H9 (cell line): ENCODE results near the gene UBE2Q1. TPM values are rescaled to one million over a fixed set of nuclear protein-coding genes. Genes with fewer than 3 reads are reported as not detected.
A peak's percentile ranks its signal among the peaks of the same experiment; 100 is the strongest.

Experiments used
- DNase-seq: peaks from one replicate; pipeline ENCODE4 v3.0.0-alpha.2; 2017
- H2AFZ ChIP-seq: one replicate; pipeline ENCODE4 v1.6.1; 2013; ENCODE audit warnings: mild to moderate bottlenecking, low read length, control low read depth, moderate library complexity
- H2AK5ac ChIP-seq: 2 replicates; pipeline ENCODE4 v1.6.1; 2013; ENCODE audit warnings: low read length, control low read depth, mixed read lengths; ENCODE audit not compliant: insufficient read length
- H2BK120ac ChIP-seq: one replicate; pipeline ENCODE4 v1.6.1; 2013; ENCODE audit warnings: low read depth, mild to moderate bottlenecking, low read length, control low read depth, inconsistent platforms; ENCODE audit not compliant: poor library complexity, severe bottlenecking
- H2BK12ac ChIP-seq: 2 replicates; pipeline ENCODE4 v1.6.1; 2013; ENCODE audit warnings: low read length, control low read depth, mixed read lengths, low read depth; ENCODE audit not compliant: insufficient read length
- H2BK15ac ChIP-seq: 2 replicates; pipeline ENCODE4 v1.6.1; 2013; ENCODE audit warnings: low read depth, low read length, control low read depth
- H2BK20ac ChIP-seq: one replicate; pipeline ENCODE4 v1.6.1; 2013; ENCODE audit warnings: low read depth, mild to moderate bottlenecking, low read length, control low read depth, inconsistent platforms; ENCODE audit not compliant: poor library complexity, severe bottlenecking
- H2BK5ac ChIP-seq: 2 replicates; pipeline ENCODE4 v1.6.1; 2013; ENCODE audit warnings: low read length, control low read depth, mixed read lengths; ENCODE audit not compliant: insufficient read length
- H3K14ac ChIP-seq: 2 replicates; pipeline ENCODE4 v1.6.1; 2013; ENCODE audit warnings: low read length, control low read depth; ENCODE audit not compliant: insufficient read depth
- H3K18ac ChIP-seq: 2 replicates; pipeline ENCODE4 v1.6.1; 2013; ENCODE audit warnings: low read depth, mild to moderate bottlenecking, mixed read lengths, low read length, control low read depth; ENCODE audit not compliant: insufficient read length
- H3K23ac ChIP-seq: 2 replicates; pipeline ENCODE4 v1.6.1; 2013; ENCODE audit warnings: low read length, control low read depth, mixed read lengths, low read depth; ENCODE audit not compliant: insufficient read length
- H3K23me2 ChIP-seq: 2 replicates; pipeline ENCODE4 v1.6.1; 2013; ENCODE audit warnings: low read depth, mild to moderate bottlenecking, mixed read lengths, low read length, control low read depth; ENCODE audit not compliant: insufficient read length, poor library complexity, severe bottlenecking
- H3K27ac ChIP-seq: 2 replicates; pipeline ENCODE4 v1.5.1; 2013; ENCODE audit warnings: low read length, control low read depth, mixed read lengths, low read depth; ENCODE audit not compliant: insufficient read length
- H3K27me3 ChIP-seq: 2 replicates; pipeline ENCODE4 v1.6.1; 2013; ENCODE audit warnings: low read length, control low read depth, inconsistent platforms; ENCODE audit not compliant: insufficient read depth
- H3K4ac ChIP-seq: 2 replicates; pipeline ENCODE4 v1.6.1; 2013; ENCODE audit warnings: low read depth, mild to moderate bottlenecking, control low read depth, inconsistent platforms, low read length, moderate library complexity
- H3K4me1 ChIP-seq: 2 replicates; pipeline ENCODE4 v1.6.1; 2013; ENCODE audit warnings: low read length, control low read depth, inconsistent platforms; ENCODE audit not compliant: insufficient read depth
- H3K4me2 ChIP-seq: 2 replicates; pipeline ENCODE4 v1.6.1; 2013; ENCODE audit warnings: low read length, control low read depth, mixed read lengths; ENCODE audit not compliant: insufficient read length, insufficient read depth
- H3K56ac ChIP-seq: 2 replicates; pipeline ENCODE4 v1.6.1; 2013; ENCODE audit warnings: low read depth, mild to moderate bottlenecking, mixed read lengths, low read length, control low read depth; ENCODE audit not compliant: insufficient read length
- H3K79me1 ChIP-seq: 2 replicates; pipeline ENCODE4 v1.6.1; 2013; ENCODE audit warnings: low read depth, mild to moderate bottlenecking, moderate library complexity, low read length, control low read depth, inconsistent platforms; ENCODE audit not compliant: insufficient read depth, poor library complexity, severe bottlenecking
- H3K79me2 ChIP-seq: 2 replicates; pipeline ENCODE4 v1.6.1; 2013; ENCODE audit warnings: low read length, control low read depth, inconsistent platforms; ENCODE audit not compliant: insufficient read depth
- H3K9ac ChIP-seq: 2 replicates; pipeline ENCODE4 v1.6.1; 2013; ENCODE audit warnings: low read length, control low read depth, mixed read lengths; ENCODE audit not compliant: insufficient read length; ENCODE audit errors: extremely low read depth
- H3K9me3 ChIP-seq: one replicate; pipeline ENCODE4 v1.6.1; 2013; ENCODE audit warnings: low read depth, low read length, inconsistent platforms; ENCODE audit not compliant: control insufficient read depth
- H3T11ph ChIP-seq: one replicate; pipeline ENCODE4 v1.6.1; 2013; ENCODE audit warnings: mild to moderate bottlenecking, low read length, control low read depth, inconsistent platforms
- H4K20me1 ChIP-seq: one replicate; pipeline ENCODE4 v1.6.1; 2013; ENCODE audit not compliant: control insufficient read depth, insufficient read length, insufficient read depth
- H4K5ac ChIP-seq: 2 replicates; pipeline ENCODE4 v1.6.1; 2013; ENCODE audit warnings: low read depth, mild to moderate bottlenecking, mixed read lengths, low read length, control low read depth; ENCODE audit not compliant: insufficient read length
- H4K8ac ChIP-seq: replicated peaks from 2 replicates; pipeline ENCODE4 v1.6.1; 2013; ENCODE audit warnings: low read length, control low read depth, mixed read lengths, low read depth; ENCODE audit not compliant: insufficient read length
- H4K91ac ChIP-seq: 2 replicates; pipeline ENCODE4 v1.6.1; 2013; ENCODE audit warnings: low read depth, mild to moderate bottlenecking, moderate library complexity, mixed read lengths, low read length, control low read depth; ENCODE audit not compliant: insufficient read length
- H3K27ac Mint-ChIP-seq, 3 experiments: 2 replicates in 2 of 3; 3 replicates in 1 of 3; pipeline ENCODE4 v1.8.0; 2020 to 2021; ENCODE audit warnings: mixed read lengths in 3 of 3, mild to moderate bottlenecking in 1 of 3, moderate library complexity in 1 of 3
- H3K27me3 Mint-ChIP-seq: 2 replicates; pipeline ENCODE4 v1.8.0; 2021; ENCODE audit warnings: low read depth, mild to moderate bottlenecking, moderate library complexity, mixed read lengths
- H3K36me3 Mint-ChIP-seq, 3 experiments: 2 replicates in 2 of 3; 3 replicates in 1 of 3; pipeline ENCODE4 v1.8.0; 2020 to 2021; ENCODE audit warnings: low read depth in 3 of 3, mixed read lengths in 3 of 3; ENCODE audit not compliant: insufficient read depth in 1 of 3
- H3K4me1 Mint-ChIP-seq, 2 experiments: 2 replicates each; pipeline ENCODE4 v1.8.0; 2020; ENCODE audit warnings: mixed read lengths in 2 of 2
- H3K4me3 Mint-ChIP-seq, 2 experiments: 2 replicates in 1 of 2; 3 replicates in 1 of 2; pipeline ENCODE4 v1.8.0; 2020 to 2021; ENCODE audit warnings: mild to moderate bottlenecking in 2 of 2, mixed read lengths in 2 of 2, moderate library complexity in 1 of 2
- H3K9me3 Mint-ChIP-seq, 2 experiments: 2 replicates in 1 of 2; 3 replicates in 1 of 2; pipeline ENCODE4 v1.8.0; 2020; ENCODE audit warnings: mild to moderate bottlenecking in 2 of 2, mixed read lengths in 2 of 2, moderate library complexity in 1 of 2
- CTCF ChIP-seq: fragments of 200-600 bp; sonication (generic); conservative IDR thresholded peaks from 3 replicates; pipeline ENCODE4 v1.8.0; 2021; ENCODE audit warnings: antibody characterized with exemption, mild to moderate bottlenecking
- WGBS: extraction: QIAGEN DNeasy Blood & Tissue Kit; methylation state at CpG from one replicate; pipeline ENCODE4 v1.1.7; 2013; ENCODE audit warnings: missing lambda C conversion rate, low lambda C conversion rate, mixed read lengths; ENCODE audit not compliant: insufficient read length; ENCODE audit errors: extremely low coverage; 5-methylcytosine and 5-hydroxymethylcytosine counted together
- long read RNA-seq: library from polyadenylated mRNA; unstranded; transcript quantifications from one replicate; pipeline ENCODE4 v2.0.0, GENCODE V29; 2020
- total RNA-seq: library from RNA; stranded (reverse); gene quantifications from 2 replicates; pipeline ENCODE4 v1.2.1, GENCODE V29; 2021

The UBE2Q1 gene
- total RNA-seq: 105 and 108 TPM in 2 replicates
- long read RNA-seq, transcript UBE2Q1-201 (13 exons, 3,210 nt): major isoform, 9 of 23 reads
- long read RNA-seq, partial matches to known transcripts: 5 of 23 reads
- long read RNA-seq, other reads (novel, unspliced or antisense): 9 of 23 reads

DNA sequence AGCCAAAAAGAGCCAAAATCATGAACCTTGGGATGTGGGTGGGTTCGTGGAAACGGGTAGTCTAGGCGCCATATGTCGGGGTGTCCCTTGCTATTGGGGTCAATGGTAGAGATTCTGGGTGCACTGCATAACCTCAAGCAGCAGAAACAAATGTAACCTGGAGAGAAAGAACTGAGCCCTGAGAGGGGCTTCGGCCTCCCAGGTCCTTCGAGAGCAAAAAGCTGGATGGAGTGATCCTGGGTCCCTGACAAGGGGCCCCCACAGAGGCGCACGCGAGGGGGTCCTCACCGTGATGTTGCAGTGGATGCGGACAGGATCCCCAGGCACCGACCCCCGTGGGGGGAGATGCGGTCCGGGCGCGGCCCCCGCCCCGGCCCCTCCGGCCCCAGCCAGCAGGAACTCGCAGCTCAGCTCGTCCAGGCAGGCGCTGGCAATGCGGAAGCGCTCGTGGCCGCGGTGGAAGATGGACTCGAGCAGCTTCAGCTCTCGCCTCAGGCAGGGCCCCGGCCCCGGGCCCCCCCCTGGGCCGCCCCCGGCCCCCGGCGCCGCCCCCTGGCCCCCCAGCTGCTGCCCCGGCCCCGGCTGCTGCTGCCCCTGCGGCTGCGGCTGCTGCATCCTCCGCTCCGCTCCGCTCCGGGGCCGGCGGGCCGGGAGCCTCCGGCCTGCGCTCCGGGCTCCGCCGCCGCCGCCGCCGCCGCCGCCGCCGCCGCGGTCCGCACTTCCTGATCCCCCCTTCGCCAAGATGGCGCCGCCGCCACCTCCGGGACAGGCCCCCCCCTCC is at the start of gene UBE2Q1:
TSS of gene UBE2Q1 (minus strand) at position 724 of the 781 bp plus-strand sequence. CDS start at position 615, 109 bp downstream.
- Mint-ChIP-seq H3K36me3 (peaks cover 22 to 38% (median 34%) of the 10 kb centered on the region in 3 experiments; a peak in 6 of 7 replicates), H3K27ac (peak within 1 kb of the TSS; percentile 90 to 95 (median 94))

More for the DNA sequence above, at the start of gene UBE2Q1:
- DNase-seq: no peak
- Histone ChIP-seq H3K4ac (no peak within 1 kb of the TSS), H3K23ac (no peak within 1 kb of the TSS), H2AK5ac (no peak within 1 kb of the TSS), H4K20me1 (no peaks in the 10 kb centered on the region), H3K79me2 (peaks cover 9% of the 10 kb centered on the region; the same call in 1 of the 2 replicates), H3K27me3 (no peaks in the 10 kb centered on the region), H3K4me1 (no peaks in the 10 kb centered on the region; the same call in 1 of the 2 replicates), H3K56ac (no peak within 1 kb of the TSS), H3K9me3 (no peaks in the 10 kb centered on the region), H3K79me1 (peaks cover 5% of the 10 kb centered on the region), H3K18ac (peak within 1 kb of the TSS; percentile 43), H4K91ac (no peak within 1 kb of the TSS), H2BK15ac (no peak within 1 kb of the TSS), H2BK5ac (no peak within 1 kb of the TSS), H2BK12ac (no peak within 1 kb of the TSS), H3K4me2 (peak within 1 kb of the TSS; percentile 97), H4K5ac (no peak within 1 kb of the TSS), H3K27ac (no peak within 1 kb of the TSS), H2AFZ (no peak within 1 kb of the TSS), H2BK20ac (no peak within 1 kb of the TSS), H3K9ac (peak within 1 kb of the TSS; percentile 85), H4K8ac (no peak within 1 kb of the TSS), H2BK120ac (no peak within 1 kb of the TSS), H3K14ac (peak within 1 kb of the TSS; percentile 28; the same call in 1 of the 2 replicates), H3K23me2 (peaks cover 11% of the 10 kb centered on the region), H3T11ph (no peak within 1 kb of the TSS)
- no peaks in the 10 kb centered on the region for H3K27me3 Mint-ChIP-seq
- peaks cover 0 to 4% of the 10 kb centered on the region in 2 experiments; a peak in 1 of 5 replicates for H3K9me3 Mint-ChIP-seq
- H3K4me3 Mint-ChIP-seq: peak within 1 kb of the TSS; percentile 88 to 97
- no peak for TF ChIP-seq CTCF
- no CpG with 5 or more reads among the region's 69 CpGs for WGBS
- peaks cover 24 to 26% of the 10 kb centered on the region in 2 experiments for H3K4me1 Mint-ChIP-seq
